ENCODE data around the gene CDHR3. TPM values are rescaled to one million over a fixed set of nuclear protein-coding genes. Genes with fewer than 3 reads are reported as not detected.

CDHR3 gene
- total RNA-seq, 1 experiment from 2014 or later, result not detected

- Histone ChIP-seq H4K20me1 (ENCODE audit: insufficient read depth, low read depth, low read length) (no peaks in the 10 kb centered on the region), H3K79me2 (ENCODE audit: low read length) (no peaks in the 10 kb centered on the region), H3K27ac (ENCODE audit: low read length) (no peak overlapping the region), H3K4me2 (ENCODE audit: low read depth, low read length, poor library complexity, severe bottlenecking) (no peak overlapping the region), H3K4me1 (ENCODE audit: low read length) (peaks cover 5% of the 10 kb centered on the region), H3K9me2 (replicated peaks; ENCODE audit: insufficient read depth, low read length) (no peaks in the 10 kb centered on the region), H2AFZ (ENCODE audit: low read length) (no peak overlapping the region), H3K4me3 (ENCODE audit: low read length) (no peak overlapping the region), H3K9ac (ENCODE audit: low read length) (no peak overlapping the region), H3K36me3 (ENCODE audit: insufficient read depth, low read length) (no peaks in the 10 kb centered on the region), H3K9me3 (ENCODE audit: low read length) (no peaks in the 10 kb centered on the region), H3K27me3 (ENCODE audit: low read length) (no peaks in the 10 kb centered on the region)
- no peak for DNase-seq
These were observed 74.6 kb downstream of the CDHR3 start for GRCh38 chr7:106037489-106038176.

- H3K4me2 ChIP-seq (ENCODE audit: low read depth, low read length, poor library complexity, severe bottlenecking), result no peak overlapping the region
- no peaks in the 10 kb centered on the region for H4K20me1 ChIP-seq (ENCODE audit: insufficient read depth, low read depth, low read length)
- H3K27me3 ChIP-seq (ENCODE audit: low read length), result no peaks in the 10 kb centered on the region
- H3K9ac ChIP-seq (ENCODE audit: low read length), result no peak overlapping the region
- no peak for DNase-seq
- H3K36me3 ChIP-seq (ENCODE audit: insufficient read depth, low read length), result no peaks in the 10 kb centered on the region
- H3K27ac ChIP-seq (ENCODE audit: low read length), result no peak overlapping the region
- H3K4me3 ChIP-seq (ENCODE audit: low read length), result no peak overlapping the region
- H3K9me3 ChIP-seq (ENCODE audit: low read length), result no peaks in the 10 kb centered on the region
- no peak overlapping the region for H2AFZ ChIP-seq (ENCODE audit: low read length)
- peaks cover 9% of the 10 kb centered on the region for H3K4me1 ChIP-seq (ENCODE audit: low read length)
- H3K79me2 ChIP-seq (ENCODE audit: low read length), result no peaks in the 10 kb centered on the region
- no peaks in the 10 kb centered on the region for H3K9me2 ChIP-seq (replicated peaks; ENCODE audit: insufficient read depth, low read length)
These were observed 75.2 kb downstream of the CDHR3 start for GRCh38 chr7:106038289-106038688.

- Histone ChIP-seq H3K36me3 (ENCODE audit: insufficient read depth, low read length) (no peaks in the 10 kb centered on the region), H3K4me2 (ENCODE audit: low read depth, low read length, poor library complexity, severe bottlenecking) (no peak overlapping the region), H3K9ac (ENCODE audit: low read length) (no peak overlapping the region), H3K79me2 (ENCODE audit: low read length) (no peaks in the 10 kb centered on the region), H2AFZ (ENCODE audit: low read length) (no peak overlapping the region), H3K27ac (ENCODE audit: low read length) (no peak overlapping the region), H3K9me3 (ENCODE audit: low read length) (no peaks in the 10 kb centered on the region), H3K9me2 (replicated peaks; ENCODE audit: insufficient read depth, low read length) (no peaks in the 10 kb centered on the region), H3K4me1 (ENCODE audit: low read length) (peaks cover 14% of the 10 kb centered on the region), H3K27me3 (ENCODE audit: low read length) (no peaks in the 10 kb centered on the region), H4K20me1 (ENCODE audit: insufficient read depth, low read depth, low read length) (no peaks in the 10 kb centered on the region), H3K4me3 (ENCODE audit: low read length) (no peak overlapping the region)
- no peak for DNase-seq
These were observed 75.9 kb downstream of the CDHR3 start for GRCh38 chr7:106038916-106039315.

- Histone ChIP-seq H3K4me3 (ENCODE audit: low read length) (no peak overlapping the region), H3K27me3 (ENCODE audit: low read length) (no peaks in the 10 kb centered on the region), H3K36me3 (ENCODE audit: insufficient read depth, low read length) (no peaks in the 10 kb centered on the region), H3K79me2 (ENCODE audit: low read length) (no peaks in the 10 kb centered on the region), H3K9me3 (ENCODE audit: low read length) (no peaks in the 10 kb centered on the region), H4K20me1 (ENCODE audit: insufficient read depth, low read depth, low read length) (no peaks in the 10 kb centered on the region), H3K27ac (ENCODE audit: low read length) (no peak overlapping the region), H3K4me2 (ENCODE audit: low read depth, low read length, poor library complexity, severe bottlenecking) (no peak overlapping the region), H3K9ac (ENCODE audit: low read length) (no peak overlapping the region), H3K4me1 (ENCODE audit: low read length) (peaks cover 20% of the 10 kb centered on the region), H3K9me2 (replicated peaks; ENCODE audit: insufficient read depth, low read length) (no peaks in the 10 kb centered on the region), H2AFZ (ENCODE audit: low read length) (no peak overlapping the region)
- no peak for DNase-seq
These were observed 76.5 kb downstream of the CDHR3 start for GRCh38 chr7:106039486-106040060.

- Histone ChIP-seq H3K4me3 (ENCODE audit: low read length) (no peak overlapping the region), H3K9me2 (replicated peaks; ENCODE audit: insufficient read depth, low read length) (no peaks in the 10 kb centered on the region), H3K27me3 (ENCODE audit: low read length) (no peaks in the 10 kb centered on the region), H3K4me2 (ENCODE audit: low read depth, low read length, poor library complexity, severe bottlenecking) (no peak overlapping the region), H2AFZ (ENCODE audit: low read length) (no peak overlapping the region), H3K9me3 (ENCODE audit: low read length) (no peaks in the 10 kb centered on the region), H3K79me2 (ENCODE audit: low read length) (no peaks in the 10 kb centered on the region), H3K27ac (ENCODE audit: low read length) (no peak overlapping the region), H3K9ac (ENCODE audit: low read length) (no peak overlapping the region), H4K20me1 (ENCODE audit: insufficient read depth, low read depth, low read length) (no peaks in the 10 kb centered on the region), H3K4me1 (ENCODE audit: low read length) (peaks cover 20% of the 10 kb centered on the region), H3K36me3 (ENCODE audit: insufficient read depth, low read length) (no peaks in the 10 kb centered on the region)
- peak; percentile 80 for DNase-seq
These were observed 78.2 kb downstream of the CDHR3 start for GRCh38 chr7:106041140-106041717.

- peaks cover 26% of the 10 kb centered on the region for H3K4me1 ChIP-seq (ENCODE audit: low read length)
- no peaks in the 10 kb centered on the region for H3K9me2 ChIP-seq (replicated peaks; ENCODE audit: insufficient read depth, low read length)
- H3K27me3 ChIP-seq (ENCODE audit: low read length), result no peaks in the 10 kb centered on the region
- no peak overlapping the region for H2AFZ ChIP-seq (ENCODE audit: low read length)
- no peaks in the 10 kb centered on the region for H3K9me3 ChIP-seq (ENCODE audit: low read length)
- H3K27ac ChIP-seq (ENCODE audit: low read length), result no peak overlapping the region
- no peak overlapping the region for H3K9ac ChIP-seq (ENCODE audit: low read length)
- peak overlapping the region; percentile 38 for H3K4me2 ChIP-seq (ENCODE audit: low read depth, low read length, poor library complexity, severe bottlenecking)
- no peaks in the 10 kb centered on the region for H3K79me2 ChIP-seq (ENCODE audit: low read length)
- H4K20me1 ChIP-seq (ENCODE audit: insufficient read depth, low read depth, low read length), result no peaks in the 10 kb centered on the region
- no peak for DNase-seq
- no peaks in the 10 kb centered on the region for H3K36me3 ChIP-seq (ENCODE audit: insufficient read depth, low read length)
- no peak overlapping the region for H3K4me3 ChIP-seq (ENCODE audit: low read length)
These were observed 79.1 kb downstream of the CDHR3 start for GRCh38 chr7:106042196-106042611.

GRCh38 chr7:106045139-106045538 is 82.1 kb downstream of the CDHR3 start:
- peaks cover 54% of the 10 kb centered on the region for H3K4me1 ChIP-seq (ENCODE audit: low read length)
- no peaks in the 10 kb centered on the region for H3K9me3 ChIP-seq (ENCODE audit: low read length)
- H3K9ac ChIP-seq (ENCODE audit: low read length), result no peak overlapping the region
- H3K27me3 ChIP-seq (ENCODE audit: low read length), result no peaks in the 10 kb centered on the region
- no peaks in the 10 kb centered on the region for H4K20me1 ChIP-seq (ENCODE audit: insufficient read depth, low read depth, low read length)
- H3K9me2 ChIP-seq (replicated peaks; ENCODE audit: insufficient read depth, low read length), result no peaks in the 10 kb centered on the region
- H3K27ac ChIP-seq (ENCODE audit: low read length), result no peak overlapping the region
- DNase-seq, result no peak
- no peaks in the 10 kb centered on the region for H3K36me3 ChIP-seq (ENCODE audit: insufficient read depth, low read length)
- H3K4me3 ChIP-seq (ENCODE audit: low read length), result no peak overlapping the region
- H2AFZ ChIP-seq (ENCODE audit: low read length), result no peak overlapping the region
- H3K4me2 ChIP-seq (ENCODE audit: low read depth, low read length, poor library complexity, severe bottlenecking), result no peak overlapping the region
- no peaks in the 10 kb centered on the region for H3K79me2 ChIP-seq (ENCODE audit: low read length)

GRCh38 chr7:106045586-106045985 is 82.5 kb downstream of the CDHR3 start:
- H3K9ac ChIP-seq (ENCODE audit: low read length), result no peak overlapping the region
- H3K9me2 ChIP-seq (replicated peaks; ENCODE audit: insufficient read depth, low read length), result no peaks in the 10 kb centered on the region
- no peaks in the 10 kb centered on the region for H3K27me3 ChIP-seq (ENCODE audit: low read length)
- no peaks in the 10 kb centered on the region for H3K9me3 ChIP-seq (ENCODE audit: low read length)
- DNase-seq, result no peak
- H4K20me1 ChIP-seq (ENCODE audit: insufficient read depth, low read depth, low read length), result no peaks in the 10 kb centered on the region
- H3K27ac ChIP-seq (ENCODE audit: low read length), result no peak overlapping the region
- no peaks in the 10 kb centered on the region for H3K79me2 ChIP-seq (ENCODE audit: low read length)
- H3K4me2 ChIP-seq (ENCODE audit: low read depth, low read length, poor library complexity, severe bottlenecking), result no peak overlapping the region
- no peak overlapping the region for H3K4me3 ChIP-seq (ENCODE audit: low read length)
- H3K36me3 ChIP-seq (ENCODE audit: insufficient read depth, low read length), result no peaks in the 10 kb centered on the region
- H3K4me1 ChIP-seq (ENCODE audit: low read length), result peaks cover 59% of the 10 kb centered on the region
- H2AFZ ChIP-seq (ENCODE audit: low read length), result no peak overlapping the region

All from Karpas-422 (cell line).